Fibroblast of lung (primary cell): ENCODE results near the gene FNDC3A. TPM values are rescaled to one million over a fixed set of nuclear protein-coding genes. Genes with fewer than 3 reads are reported as not detected.
"Not testable (repeated sequence)": the region's sequence is repeated elsewhere in the genome, so short reads cannot be mapped to it uniquely, and the experiment has no call there.

Source experiments
- DNase-seq, 2 donors: peaks; one replicate each; pipeline versions ENCODE4 v3.0.0 to v3.0.0-alpha.2; 2010; ENCODE audit warnings: low read depth in 2 of 2
- H2AFZ ChIP-seq: 2 replicates; pipeline ENCODE4 v1.5.1; 2012; ENCODE audit warnings: low read length, control low read depth, inconsistent platforms
- H3K27ac ChIP-seq: 2 replicates; pipeline ENCODE4 v1.5.1; 2011; ENCODE audit warnings: low read length, control low read depth; ENCODE audit not compliant: insufficient read depth
- H3K27me3 ChIP-seq: 2 replicates; pipeline ENCODE4 v1.5.1; 2011; ENCODE audit warnings: mild to moderate bottlenecking, low read length; ENCODE audit not compliant: control insufficient read depth, insufficient read depth
- H3K36me3 ChIP-seq: 2 replicates; pipeline ENCODE4 v1.5.1; 2011; ENCODE audit warnings: low read length; ENCODE audit not compliant: control insufficient read depth, insufficient read depth
- H3K4me1 ChIP-seq: 2 replicates; pipeline ENCODE4 v1.5.1; 2011; ENCODE audit warnings: low read length; ENCODE audit not compliant: control insufficient read depth, insufficient read depth; ENCODE audit errors: extremely low read depth
- H3K4me2 ChIP-seq: 2 replicates; pipeline ENCODE4 v1.5.1; 2011; ENCODE audit warnings: low read length, control low read depth; ENCODE audit not compliant: insufficient read depth; ENCODE audit errors: extremely low read depth
- H3K4me3 ChIP-seq, 4 experiments: fragments of 200-600 bp in 1 of 4; sonication (generic) in 1 of 4; replicated peaks in 1 of 4; 2 replicates each; pipeline ENCODE4 v1.5.1; 2011 to 2016; ENCODE audit warnings: low read length in 4 of 4, low read depth in 3 of 4, mild to moderate bottlenecking in 3 of 4, control low read depth in 2 of 4, inconsistent platforms in 1 of 4, mixed read lengths in 1 of 4; ENCODE audit not compliant: insufficient read depth in 1 of 4; ENCODE audit errors: control extremely low read depth in 1 of 4
- H3K79me2 ChIP-seq: 2 replicates; pipeline ENCODE4 v1.5.1; 2012; ENCODE audit warnings: mild to moderate bottlenecking, low read length, inconsistent platforms; ENCODE audit not compliant: control insufficient read depth, insufficient read depth
- H3K9ac ChIP-seq: 2 replicates; pipeline ENCODE4 v1.5.1; 2011; ENCODE audit warnings: mild to moderate bottlenecking, low read length, control low read depth; ENCODE audit not compliant: insufficient read depth
- H3K9me3 ChIP-seq: 2 replicates; pipeline ENCODE4 v1.5.1; 2012; ENCODE audit warnings: low read depth, low read length; ENCODE audit not compliant: control insufficient read depth, insufficient read depth
- H4K20me1 ChIP-seq: 2 replicates; pipeline ENCODE4 v1.5.1; 2011; ENCODE audit warnings: low read length; ENCODE audit not compliant: control insufficient read depth, insufficient read depth; ENCODE audit errors: extremely low read depth
- CTCF ChIP-seq, 2 donors: IDR thresholded peaks in 1 of 2; conservative IDR thresholded peaks in 1 of 2; 1 replicate in 1 of 2; 2 replicates in 1 of 2; pipeline ENCODE4 v1.5.1; 2011 to 2012; ENCODE audit warnings: low read length in 2 of 2, control low read depth in 1 of 2, inconsistent platforms in 1 of 2, low read depth in 1 of 2, mild to moderate bottlenecking in 1 of 2
- EZH2 ChIP-seq: IDR thresholded peaks from 2 replicates; pipeline ENCODE4 v1.5.1; 2012; ENCODE audit warnings: low read length, control low read depth, mild to moderate bottlenecking; ENCODE audit errors: missing control alignments
- polyA plus RNA-seq, 2 donors: library from polyadenylated mRNA; depleted of rRNA in 1 of 2; stranded (reverse) in 1 of 2; unstranded in 1 of 2; fragments of >200 nt; gene quantifications; 2 replicates each; pipeline ENCODE4 v1.2.1, GENCODE V29; 2011 to 2012; ENCODE audit warnings: missing spikeins in 1 of 2
- total RNA-seq: library from RNA; depleted of rRNA; stranded (reverse); fragments of >200 nt; gene quantifications from 2 replicates; pipeline ENCODE4 v1.2.1, GENCODE V29; 2014

FNDC3A gene
- total and polyA plus RNA-seq, 2 donors (not counting 1 experiment from before 2014, with no cell fraction given) = 44.7 to 79.4 TPM

GRCh38 chr13:49125964-49126524 is 150.3 kb downstream of the FNDC3A start:
- no peak overlapping the region for H3K9ac ChIP-seq
- H3K36me3 ChIP-seq = no peaks in the 10 kb centered on the region
- TF ChIP-seq EZH2 = no peak
- TF ChIP-seq CTCF (conservative IDR thresholded peaks at IDR 0.05 in 1 of 2, IDR thresholded peaks at IDR 0.05 in 1 of 2; ENCODE audit: low read depth in 1 of 2, low read length in 2 of 2) = no peak
- H3K4me3 ChIP-seq = no peak overlapping the region
- H3K4me1 ChIP-seq = no peaks in the 10 kb centered on the region
- no peaks in the 10 kb centered on the region for H4K20me1 ChIP-seq
- no peaks in the 10 kb centered on the region for H3K9me3 ChIP-seq
- no peak overlapping the region for H3K4me2 ChIP-seq
- no peak overlapping the region for H2AFZ ChIP-seq
- no peak overlapping the region for H3K27ac ChIP-seq
- no peak for DNase-seq
- H3K27me3 ChIP-seq = no peaks in the 10 kb centered on the region
- peaks cover 3% of the 10 kb centered on the region for H3K79me2 ChIP-seq

- Histone ChIP-seq H3K4me3 (no peak overlapping the region), H3K27me3 (no peaks in the 10 kb centered on the region), H3K79me2 (peaks cover 3% of the 10 kb centered on the region), H3K9ac (no peak overlapping the region), H2AFZ (no peak overlapping the region), H3K4me1 (no peaks in the 10 kb centered on the region), H3K36me3 (peaks cover 6% of the 10 kb centered on the region), H3K27ac (no peak overlapping the region), H3K4me2 (no peak overlapping the region), H4K20me1 (no peaks in the 10 kb centered on the region), H3K9me3 (no peaks in the 10 kb centered on the region)
- TF ChIP-seq CTCF (conservative IDR thresholded peaks at IDR 0.05 in 1 of 2, IDR thresholded peaks at IDR 0.05 in 1 of 2; ENCODE audit: low read depth in 1 of 2, low read length in 2 of 2) (no peak), EZH2 (no peak)
- DNase-seq = no peak
These were observed 156.8 kb downstream of the FNDC3A start for GRCh38 chr13:49132479-49133002.

GRCh38 chr13:49134305-49134704 is 158.6 kb downstream of the FNDC3A start:
- no peak overlapping the region for H3K4me3 ChIP-seq
- peaks cover 2% of the 10 kb centered on the region for H3K79me2 ChIP-seq
- H3K27ac ChIP-seq = no peak overlapping the region
- H2AFZ ChIP-seq = no peak overlapping the region
- H3K36me3 ChIP-seq = peaks cover 6% of the 10 kb centered on the region
- no peaks in the 10 kb centered on the region for H4K20me1 ChIP-seq
- H3K4me1 ChIP-seq = no peaks in the 10 kb centered on the region
- DNase-seq = no peak
- no peaks in the 10 kb centered on the region for H3K9me3 ChIP-seq
- no peaks in the 10 kb centered on the region for H3K27me3 ChIP-seq
- no peak overlapping the region for H3K4me2 ChIP-seq
- no peak for TF ChIP-seq CTCF (conservative IDR thresholded peaks at IDR 0.05 in 1 of 2, IDR thresholded peaks at IDR 0.05 in 1 of 2; ENCODE audit: low read depth in 1 of 2, low read length in 2 of 2)
- TF ChIP-seq EZH2 = no peak
- H3K9ac ChIP-seq = no peak overlapping the region

- H3K27me3 ChIP-seq, H3K4me1 ChIP-seq, H3K79me2 ChIP-seq, H3K4me3 ChIP-seq, H2AFZ ChIP-seq, DNase-seq, H3K36me3 ChIP-seq, H4K20me1 ChIP-seq, H3K27ac ChIP-seq, H3K4me2 ChIP-seq, H3K9me3 ChIP-seq, H3K9ac ChIP-seq: not testable (repeated sequence)
These were observed 161.5 kb downstream of the FNDC3A start for GRCh38 chr13:49137138-49137643.
